Ishikawa (cell line): ENCODE measurements around the gene DNAH2.

ENCODE experiments used
- CEBPB ChIP-seq: IDR thresholded peaks from 2 replicates; pipeline ENCODE4 v1.6.1; 2012
- EGR1 ChIP-seq: IDR thresholded peaks from 2 replicates; pipeline ENCODE4 v1.6.1; 2012
- EP300 ChIP-seq: IDR thresholded peaks from 2 replicates; pipeline ENCODE4 v1.6.1; 2012; ENCODE audit warnings: borderline replicate concordance
- FOXM1 ChIP-seq: IDR thresholded peaks from 2 replicates; pipeline ENCODE4 v1.6.1; 2012; ENCODE audit warnings: low read depth, borderline replicate concordance
- MAX ChIP-seq: IDR thresholded peaks from 2 replicates; pipeline ENCODE4 v1.6.1; 2012
- NFIC ChIP-seq: IDR thresholded peaks from 2 replicates; pipeline ENCODE4 v1.6.1; 2012
- RAD21 ChIP-seq: IDR thresholded peaks from 2 replicates; pipeline ENCODE4 v1.6.1; 2012; ENCODE audit warnings: low read depth
- TAF1 ChIP-seq: IDR thresholded peaks from 2 replicates; pipeline ENCODE4 v1.6.1; 2012; ENCODE audit warnings: low read depth, mild to moderate bottlenecking
- TCF12 ChIP-seq: IDR thresholded peaks from 2 replicates; pipeline ENCODE4 v1.6.1; 2012; ENCODE audit warnings: low read depth
- TEAD4 ChIP-seq: IDR thresholded peaks from 2 replicates; pipeline ENCODE4 v1.6.1; 2012
- USF1 ChIP-seq: IDR thresholded peaks from 2 replicates; pipeline ENCODE4 v1.6.1; 2012
- YY1 ChIP-seq: IDR thresholded peaks from 2 replicates; pipeline ENCODE4 v1.6.1; 2012; ENCODE audit warnings: low read depth
- ZBTB7A ChIP-seq: IDR thresholded peaks from 2 replicates; pipeline ENCODE4 v1.6.1; 2012; ENCODE audit warnings: low read depth
- TF ChIP-seq, protein P1 (sequence below): IDR thresholded peaks from 2 replicates; pipeline ENCODE4 v1.6.1; 2012; ENCODE audit warnings: low read depth, mild to moderate bottlenecking

Gene DNAH2

GRCh38 chr17:7856011-7856810 lies 138.7 kb downstream of the DNAH2 start:
- TF ChIP-seq CEBPB: no peak
- no peak for TF ChIP-seq YY1
- TF ChIP-seq, protein P1, sequence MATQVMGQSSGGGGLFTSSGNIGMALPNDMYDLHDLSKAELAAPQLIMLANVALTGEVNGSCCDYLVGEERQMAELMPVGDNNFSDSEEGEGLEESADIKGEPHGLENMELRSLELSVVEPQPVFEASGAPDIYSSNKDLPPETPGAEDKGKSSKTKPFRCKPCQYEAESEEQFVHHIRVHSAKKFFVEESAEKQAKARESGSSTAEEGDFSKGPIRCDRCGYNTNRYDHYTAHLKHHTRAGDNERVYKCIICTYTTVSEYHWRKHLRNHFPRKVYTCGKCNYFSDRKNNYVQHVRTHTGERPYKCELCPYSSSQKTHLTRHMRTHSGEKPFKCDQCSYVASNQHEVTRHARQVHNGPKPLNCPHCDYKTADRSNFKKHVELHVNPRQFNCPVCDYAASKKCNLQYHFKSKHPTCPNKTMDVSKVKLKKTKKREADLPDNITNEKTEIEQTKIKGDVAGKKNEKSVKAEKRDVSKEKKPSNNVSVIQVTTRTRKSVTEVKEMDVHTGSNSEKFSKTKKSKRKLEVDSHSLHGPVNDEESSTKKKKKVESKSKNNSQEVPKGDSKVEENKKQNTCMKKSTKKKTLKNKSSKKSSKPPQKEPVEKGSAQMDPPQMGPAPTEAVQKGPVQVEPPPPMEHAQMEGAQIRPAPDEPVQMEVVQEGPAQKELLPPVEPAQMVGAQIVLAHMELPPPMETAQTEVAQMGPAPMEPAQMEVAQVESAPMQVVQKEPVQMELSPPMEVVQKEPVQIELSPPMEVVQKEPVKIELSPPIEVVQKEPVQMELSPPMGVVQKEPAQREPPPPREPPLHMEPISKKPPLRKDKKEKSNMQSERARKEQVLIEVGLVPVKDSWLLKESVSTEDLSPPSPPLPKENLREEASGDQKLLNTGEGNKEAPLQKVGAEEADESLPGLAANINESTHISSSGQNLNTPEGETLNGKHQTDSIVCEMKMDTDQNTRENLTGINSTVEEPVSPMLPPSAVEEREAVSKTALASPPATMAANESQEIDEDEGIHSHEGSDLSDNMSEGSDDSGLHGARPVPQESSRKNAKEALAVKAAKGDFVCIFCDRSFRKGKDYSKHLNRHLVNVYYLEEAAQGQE: no peak
- no peak for TF ChIP-seq EGR1
- TF ChIP-seq MAX: no peak
- TF ChIP-seq TAF1: no peak

- peak; percentile 29; the same call in 1 of the 2 replicates for TF ChIP-seq RAD21
- TF ChIP-seq, protein P1: no peak
- no peak; the same call in 1 of the 2 replicates for TF ChIP-seq CEBPB
- peak; percentile 73 for TF ChIP-seq MAX
- TF ChIP-seq FOXM1: peak; percentile 16; the same call in 1 of the 2 replicates
- peak; percentile 84 for TF ChIP-seq YY1
- peak; percentile 63 for TF ChIP-seq TAF1
- TF ChIP-seq TCF12: peak; percentile 23
These were observed 139.5 kb downstream of the DNAH2 start, which contains the start of gene NAA38 for GRCh38 chr17:7856811-7857712. Gene NAA38, minus strand, starts transcription at chr17:7857559. Its CDS starts 96 bp downstream, at chr17:7857463.

GRCh38 chr17:7857713-7858521 lies 140.4 kb downstream of the DNAH2 start, which contains the start of gene CYB5D1:
Gene CYB5D1, plus strand, starts transcription at chr17:7858003. Its CDS starts 132 bp downstream, at chr17:7858135.
- peak; percentile 71; the same call in 1 of the 2 replicates for TF ChIP-seq MAX
- peak; percentile 80 for TF ChIP-seq USF1
- no peak for TF ChIP-seq EP300
- no peak for TF ChIP-seq ZBTB7A
- peak; percentile 38; the same call in 1 of the 2 replicates for TF ChIP-seq TEAD4
- no peak; the same call in 1 of the 2 replicates for TF ChIP-seq NFIC
- 0 out of 2 replicates have a peak, but pooled peaks have one; percentile 0 for TF ChIP-seq RAD21
- no peak; the same call in none of the 2 replicates for TF ChIP-seq TAF1
- TF ChIP-seq TCF12: no peak
- no peak for TF ChIP-seq EGR1
- TF ChIP-seq FOXM1: 0 out of 2 replicates have a peak, but pooled peaks have one; percentile 6

GRCh38 chr17:7858522-7858810 lies 140.9 kb downstream of the DNAH2 start:
- no peak for TF ChIP-seq USF1
- peak; percentile 22; the same call in 1 of the 2 replicates for TF ChIP-seq RAD21

- TF ChIP-seq EGR1 (no peak), USF1 (no peak), ZBTB7A (no peak), TAF1 (no peak), CEBPB (no peak), FOXM1 (no peak), RAD21 (no peak)
- TF ChIP-seq, protein P1: no peak
These were observed 141.5 kb downstream of the DNAH2 start for GRCh38 chr17:7859028-7859427.
